ENCODE data around the gene PEX5L. TPM values are rescaled to one million over a fixed set of nuclear protein-coding genes. Genes with fewer than 3 reads are reported as not detected.

The PEX5L gene
- total RNA-seq, 6 experiments from 2014 or later, result 0.09 to 0.28 (median 0.11) TPM; not detected in 1

DNA sequence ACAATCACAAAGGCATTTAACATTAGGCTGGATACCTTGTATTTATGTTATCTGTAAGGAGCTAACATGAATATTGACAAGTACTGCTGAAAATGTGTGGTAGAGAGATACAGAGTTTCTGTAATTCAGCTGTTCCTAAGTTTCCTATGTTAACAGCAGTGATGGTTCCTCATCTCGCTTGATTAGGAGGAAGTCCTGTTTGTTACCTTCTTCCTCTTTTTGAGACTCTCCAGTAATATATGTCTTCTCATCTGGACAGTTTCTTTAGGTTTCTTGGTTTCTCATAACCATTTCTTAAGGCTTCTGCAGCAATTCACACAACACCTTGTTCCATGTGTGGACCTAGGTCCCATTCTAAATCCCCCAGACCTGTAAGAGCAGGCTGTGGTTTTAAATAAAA, 11.4 kb upstream of the PEX5L start:
- Mint-ChIP-seq H3K4me3 (no peak overlapping the region), H3K9me3 (no peaks in the 10 kb centered on the region), H3K27ac (no peak overlapping the region), H3K4me1 (ENCODE audit: low read depth) (peaks cover 18% of the 10 kb centered on the region), H3K27me3 (ENCODE audit: insufficient read depth) (no peaks in the 10 kb centered on the region), H3K36me3 (ENCODE audit: low read depth) (no peaks in the 10 kb centered on the region)
- no peak for DNase-seq
- no peak for TF ChIP-seq CTCF (IDR thresholded peaks at IDR 0.05)

GRCh38 chr3:180040966-180041365, 4.2 kb upstream of the PEX5L start:
- Mint-ChIP-seq H3K9me3 (peaks cover 4% of the 10 kb centered on the region), H3K27ac (no peak overlapping the region), H3K4me1 (ENCODE audit: low read depth) (peaks cover 22% of the 10 kb centered on the region), H3K36me3 (ENCODE audit: low read depth) (peaks cover 4% of the 10 kb centered on the region; the same call in 1 of the 2 replicates), H3K27me3 (ENCODE audit: insufficient read depth) (peaks cover 14% of the 10 kb centered on the region), H3K4me3 (no peak overlapping the region)
- no peak for TF ChIP-seq CTCF (IDR thresholded peaks at IDR 0.05)
- DNase-seq, result no peak

- Mint-ChIP-seq H3K4me3 (peak overlapping the region; percentile 71), H3K4me1 (ENCODE audit: low read depth) (peaks cover 21% of the 10 kb centered on the region), H3K27me3 (ENCODE audit: insufficient read depth) (peaks cover 19% of the 10 kb centered on the region), H3K9me3 (peaks cover 4% of the 10 kb centered on the region), H3K27ac (no peak overlapping the region), H3K36me3 (ENCODE audit: low read depth) (peaks cover 4% of the 10 kb centered on the region; the same call in 1 of the 2 replicates)
- no peak for DNase-seq
- no peak for TF ChIP-seq CTCF (IDR thresholded peaks at IDR 0.05)
Observed at GRCh38 chr3:180036092-180036670, 556 bp downstream of the PEX5L start.

GRCh38 chr3:180026997-180027396, 9.7 kb downstream of the PEX5L start:
- no peak overlapping the region for H3K27ac Mint-ChIP-seq

GRCh38 chr3:180018543-180018942, 18.2 kb downstream of the PEX5L start:
- no peak overlapping the region for H3K27ac Mint-ChIP-seq

More at GRCh38 chr3:180026997-180027396, 9.7 kb downstream of the PEX5L start:
- H3K4me1 Mint-ChIP-seq (ENCODE audit: low read depth), result no peaks in the 10 kb centered on the region
- H3K9me3 Mint-ChIP-seq, result no peaks in the 10 kb centered on the region
- no peak for DNase-seq
- H3K36me3 Mint-ChIP-seq (ENCODE audit: low read depth), result no peaks in the 10 kb centered on the region
- TF ChIP-seq CTCF (IDR thresholded peaks at IDR 0.05), result no peak
- no peak overlapping the region for H3K4me3 Mint-ChIP-seq
- H3K27me3 Mint-ChIP-seq (ENCODE audit: insufficient read depth), result no peaks in the 10 kb centered on the region; the same call in 1 of the 2 replicates

More at GRCh38 chr3:180018543-180018942, 18.2 kb downstream of the PEX5L start:
- Mint-ChIP-seq H3K27me3 (ENCODE audit: insufficient read depth) (peaks cover 1% of the 10 kb centered on the region; the same call in 1 of the 2 replicates), H3K9me3 (no peaks in the 10 kb centered on the region), H3K4me3 (no peak overlapping the region), H3K4me1 (ENCODE audit: low read depth) (no peaks in the 10 kb centered on the region), H3K36me3 (ENCODE audit: low read depth) (no peaks in the 10 kb centered on the region)
- DNase-seq, result no peak
- TF ChIP-seq CTCF (IDR thresholded peaks at IDR 0.05), result no peak
